IPS-18a (cell line): Measurements from ENCODE around the gene RINT1.

ENCODE experiments used
- H3K27ac ChIP-seq: one replicate; pipeline ENCODE4 v1.5.1; 2013; ENCODE audit warnings: low read length
- H3K27me3 ChIP-seq: one replicate; pipeline ENCODE4 v1.6.1; 2013; ENCODE audit warnings: mild to moderate bottlenecking, low read length; ENCODE audit not compliant: control insufficient read depth, insufficient read depth
- H3K36me3 ChIP-seq: one replicate; pipeline ENCODE4 v1.6.1; 2013; ENCODE audit warnings: low read depth, low read length; ENCODE audit not compliant: control insufficient read depth
- H3K4me1 ChIP-seq: one replicate; pipeline ENCODE4 v1.6.1; 2013; ENCODE audit warnings: low read depth, low read length; ENCODE audit not compliant: control insufficient read depth
- H3K4me3 ChIP-seq: one replicate; pipeline ENCODE4 v1.5.1; 2013; ENCODE audit warnings: low read length
- H3K9ac ChIP-seq: one replicate; pipeline ENCODE4 v1.6.1; 2013; ENCODE audit warnings: mild to moderate bottlenecking, low read length, moderate library complexity
- H3K9me3 ChIP-seq: one replicate; pipeline ENCODE4 v1.6.1; 2013; ENCODE audit warnings: low read depth, low read length; ENCODE audit not compliant: control insufficient read depth

Gene RINT1

GRCh38 chr7:105559926-105560325 lies 27.9 kb downstream of the RINT1 start:
- Histone ChIP-seq H3K27ac (no peak overlapping the region), H3K4me3 (no peak overlapping the region), H3K27me3 (no peaks in the 10 kb centered on the region), H3K36me3 (peaks cover 30% of the 10 kb centered on the region), H3K9ac (no peak overlapping the region), H3K4me1 (no peaks in the 10 kb centered on the region), H3K9me3 (no peaks in the 10 kb centered on the region)

DNA sequence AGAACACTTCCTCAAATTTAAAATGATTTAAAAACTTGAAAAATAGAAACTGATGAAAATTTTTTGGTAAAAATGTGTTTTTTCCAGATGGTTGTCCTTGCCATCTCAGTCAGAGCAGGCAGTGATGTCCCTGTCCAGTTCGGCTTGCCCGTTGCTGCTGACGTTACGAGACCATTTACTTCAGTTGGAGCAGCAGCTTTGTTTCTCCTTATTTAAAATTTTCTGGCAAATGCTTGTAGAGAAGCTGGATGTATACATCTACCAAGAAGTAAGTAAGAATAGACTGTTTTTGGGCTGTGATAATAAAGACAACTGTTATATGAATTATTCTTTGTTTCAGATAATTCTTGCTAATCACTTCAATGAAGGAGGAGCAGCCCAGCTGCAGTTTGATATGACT lies 33.2 kb downstream of the RINT1 start:
- Histone ChIP-seq H3K9me3 (no peaks in the 10 kb centered on the region), H3K36me3 (peaks cover 42% of the 10 kb centered on the region), H3K4me3 (no peak overlapping the region), H3K4me1 (no peaks in the 10 kb centered on the region), H3K9ac (no peak overlapping the region), H3K27ac (no peak overlapping the region), H3K27me3 (no peaks in the 10 kb centered on the region)

GRCh38 chr7:105567024-105567423 lies 35.0 kb downstream of the RINT1 start:
- Histone ChIP-seq H3K27ac (no peak overlapping the region), H3K4me3 (no peak overlapping the region), H3K9me3 (no peaks in the 10 kb centered on the region), H3K27me3 (no peaks in the 10 kb centered on the region), H3K9ac (no peak overlapping the region), H3K4me1 (no peaks in the 10 kb centered on the region), H3K36me3 (peaks cover 42% of the 10 kb centered on the region)

GRCh38 chr7:105567821-105568220 lies 35.8 kb downstream of the RINT1 start:
- H3K4me1 ChIP-seq = no peaks in the 10 kb centered on the region
- H3K27me3 ChIP-seq = no peaks in the 10 kb centered on the region
- H3K36me3 ChIP-seq = peaks cover 42% of the 10 kb centered on the region
- H3K4me3 ChIP-seq = no peak overlapping the region
- no peak overlapping the region for H3K9ac ChIP-seq
- no peak overlapping the region for H3K27ac ChIP-seq
- no peaks in the 10 kb centered on the region for H3K9me3 ChIP-seq

DNA sequence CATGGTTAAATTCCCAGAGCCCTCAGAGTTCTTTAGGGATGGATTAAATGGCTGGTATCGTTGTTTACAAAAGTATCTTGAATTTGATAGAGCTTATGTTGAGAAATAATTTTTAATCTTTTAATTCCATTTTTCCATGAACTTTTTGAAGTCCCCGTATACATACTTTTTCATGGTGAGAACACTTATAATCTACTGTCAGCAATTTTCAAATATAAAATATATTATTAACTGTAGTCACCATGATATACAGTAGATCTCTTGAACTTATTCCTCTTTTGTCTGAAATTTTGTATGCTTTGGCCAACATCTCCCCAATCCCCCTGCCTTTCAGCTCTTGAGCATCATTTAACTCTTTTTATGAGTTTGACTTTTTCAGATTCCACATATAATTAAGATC lies 39.9 kb downstream of the RINT1 start:
- peaks cover 13% of the 10 kb centered on the region for H3K36me3 ChIP-seq
- no peak overlapping the region for H3K27ac ChIP-seq
- H3K4me3 ChIP-seq = no peak overlapping the region

DNA sequence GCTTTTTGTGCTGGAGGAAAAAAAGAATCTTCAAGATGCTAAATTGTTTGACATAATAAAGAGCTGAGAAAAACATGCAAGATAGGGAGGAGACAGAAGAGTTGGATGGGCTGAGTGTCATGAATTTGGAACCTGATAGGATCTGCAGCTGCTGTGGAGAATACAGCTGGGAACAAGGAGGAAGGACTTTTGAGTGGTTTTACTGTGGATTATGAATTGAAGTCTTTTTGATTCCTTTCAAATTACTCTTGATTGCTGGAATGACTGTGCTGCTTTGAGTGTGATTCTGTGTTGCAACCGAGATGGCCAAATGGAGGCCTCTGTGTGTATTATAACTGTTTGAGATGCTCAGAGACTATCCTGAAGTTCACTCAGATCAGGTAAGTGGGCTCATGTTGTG lies 45.2 kb downstream of the RINT1 start:
- Histone ChIP-seq H3K27me3 (no peaks in the 10 kb centered on the region), H3K4me3 (no peak overlapping the region), H3K27ac (no peak overlapping the region), H3K36me3 (no peaks in the 10 kb centered on the region), H3K4me1 (no peaks in the 10 kb centered on the region), H3K9me3 (no peaks in the 10 kb centered on the region), H3K9ac (no peak overlapping the region)

More for the DNA sequence above, 39.9 kb downstream of the RINT1 start:
- Histone ChIP-seq H3K4me1 (no peaks in the 10 kb centered on the region), H3K9ac (no peak overlapping the region), H3K9me3 (no peaks in the 10 kb centered on the region), H3K27me3 (no peaks in the 10 kb centered on the region)

GRCh38 chr7:105578496-105578895 lies 46.5 kb downstream of the RINT1 start:
- H3K27me3 ChIP-seq = no peaks in the 10 kb centered on the region
- H3K27ac ChIP-seq = no peak overlapping the region
- H3K9me3 ChIP-seq = no peaks in the 10 kb centered on the region
- H3K4me3 ChIP-seq = no peak overlapping the region
- no peaks in the 10 kb centered on the region for H3K4me1 ChIP-seq
- no peak overlapping the region for H3K9ac ChIP-seq
- H3K36me3 ChIP-seq = no peaks in the 10 kb centered on the region

- H3K9me3 ChIP-seq = no peaks in the 10 kb centered on the region
- H3K9ac ChIP-seq = no peak overlapping the region
- no peak overlapping the region for H3K27ac ChIP-seq
Observed at GRCh38 chr7:105580022-105580740, 48.2 kb downstream of the RINT1 start.

DNA sequence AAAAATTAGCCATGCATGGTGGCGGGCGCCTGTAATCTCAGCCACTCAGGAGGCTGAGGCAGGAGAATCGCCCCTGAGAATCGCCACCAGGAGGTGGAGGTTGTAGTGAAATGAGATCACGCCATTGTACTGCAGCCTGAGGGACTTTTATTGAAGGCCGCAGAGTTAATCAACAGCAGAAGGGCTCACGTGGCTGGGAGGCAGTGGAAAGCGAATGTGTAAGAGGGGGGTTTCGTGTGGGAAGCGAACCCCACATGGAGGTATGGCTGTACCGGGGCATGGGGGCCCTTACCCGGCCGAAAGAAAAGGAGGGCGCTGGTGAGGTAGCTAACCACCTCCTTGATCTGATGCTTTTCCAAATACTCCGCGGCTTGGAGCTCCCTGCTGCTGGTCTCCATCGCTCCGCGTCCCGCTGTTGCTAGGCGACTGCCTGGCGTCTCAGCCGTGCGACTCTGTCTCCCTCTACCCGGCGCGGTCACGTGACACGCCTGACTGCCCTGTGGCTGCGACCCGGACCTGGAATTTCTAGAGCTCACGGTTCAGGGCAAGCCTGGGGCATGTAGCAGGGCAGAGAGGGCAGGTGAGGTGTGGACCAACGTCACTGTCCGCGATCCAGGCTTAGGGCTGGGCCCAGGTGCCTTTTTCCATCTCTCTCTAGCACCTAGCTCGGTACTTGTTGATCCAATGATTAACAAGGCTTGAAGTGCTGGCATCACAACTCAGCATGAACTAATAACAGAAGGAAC lies 49.2 kb downstream of the RINT1 start, which contains the start of gene EFCAB10:
Gene EFCAB10, minus strand, starts transcription at position 428 of the 746 bp plus-strand sequence. Its CDS starts 30 bp downstream, at position 398.
- no peaks in the 10 kb centered on the region for H3K36me3 ChIP-seq
- H3K9me3 ChIP-seq = no peaks in the 10 kb centered on the region
- no peaks in the 10 kb centered on the region for H3K27me3 ChIP-seq
- peak within 1 kb of the TSS; percentile 44 for H3K9ac ChIP-seq
- no peaks in the 10 kb centered on the region for H3K4me1 ChIP-seq
- peak within 1 kb of the TSS; percentile 54 for H3K27ac ChIP-seq
- peak within 1 kb of the TSS; percentile 71 for H3K4me3 ChIP-seq

More at GRCh38 chr7:105580022-105580740, 48.2 kb downstream of the RINT1 start:
- H3K36me3 ChIP-seq = no peaks in the 10 kb centered on the region
- no peak overlapping the region for H3K4me3 ChIP-seq
- H3K4me1 ChIP-seq = no peaks in the 10 kb centered on the region
- H3K27me3 ChIP-seq = no peaks in the 10 kb centered on the region

GRCh38 chr7:105583061-105583460 lies 51.1 kb downstream of the RINT1 start:
- H3K36me3 ChIP-seq = no peaks in the 10 kb centered on the region
- no peak overlapping the region for H3K27ac ChIP-seq
- no peak overlapping the region for H3K9ac ChIP-seq
- no peaks in the 10 kb centered on the region for H3K4me1 ChIP-seq
- no peak overlapping the region for H3K4me3 ChIP-seq
- no peaks in the 10 kb centered on the region for H3K27me3 ChIP-seq
- no peaks in the 10 kb centered on the region for H3K9me3 ChIP-seq

DNA sequence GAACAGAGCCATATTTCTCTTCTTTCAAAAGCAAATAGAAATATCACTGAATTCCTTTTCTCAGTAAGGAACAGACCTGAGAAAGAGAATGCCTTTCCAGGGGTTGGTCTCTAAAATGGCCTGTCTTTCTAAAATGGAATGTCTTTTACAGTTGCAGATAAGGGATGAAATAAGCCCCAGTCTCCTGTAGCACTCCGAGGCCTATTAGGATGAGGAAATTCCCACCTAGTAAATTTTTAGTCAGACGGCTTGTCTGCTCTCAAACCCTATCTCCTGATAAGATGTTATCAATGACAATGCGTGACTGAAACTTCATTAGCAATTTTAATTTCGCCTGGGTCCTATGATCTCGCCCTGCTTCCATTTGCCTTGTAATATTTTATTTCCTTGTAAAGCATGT lies 52.2 kb downstream of the RINT1 start:
- Histone ChIP-seq H3K9me3 (no peaks in the 10 kb centered on the region), H3K36me3 (no peaks in the 10 kb centered on the region), H3K27ac (no peak overlapping the region), H3K27me3 (no peaks in the 10 kb centered on the region), H3K4me3 (no peak overlapping the region), H3K4me1 (no peaks in the 10 kb centered on the region), H3K9ac (no peak overlapping the region)
